ENCODE results near the gene GATAD1. TPM values are rescaled to one million over a fixed set of nuclear protein-coding genes. Genes with fewer than 3 reads are reported as not detected.

Gene GATAD1
- total and polyA plus RNA-seq, 10 of the 15 experiments (the other 5 are each of a cell fraction or from before 2014, with no cell fraction given): 5.5 to 45.2 (median 14.2) TPM

GRCh38 chr7:92415225-92415624 lies 32.1 kb upstream of the GATAD1 start:
- ChIA-PET SMC1A (ENCODE audit: uncharacterized antibody, unreplicated experiment) (interaction anchor here (1.1 kb wide), 1 partner anchor 9 kb away, joined by 4 read pairs; no protein-coding TSS in a partner anchor), RAD21 (ENCODE audit: unreplicated experiment) (no interaction called here), POLR2A (no interaction called here), CTCF (interaction anchor here (0.9 to 5.6 kb wide), 4 partner anchors 9 to 585 kb away, joined by 4 to 35 read pairs (median 4); partner anchors contain the start of gene GATAD1)
- no peak overlapping the region for H3K4me2 ChIP-seq (ENCODE audit: control insufficient read depth, insufficient read depth)
- DNase-seq (ENCODE audit: low read depth, low spot score) (no peak), ATAC-seq (no peak), FAIRE-seq (no peak)
- no peaks in the 10 kb centered on the region for H4K20me1 ChIP-seq (ENCODE audit: control insufficient read depth, insufficient read depth)
- H3K9ac ChIP-seq (ENCODE audit: control insufficient read depth, insufficient read depth, low read length): no peak overlapping the region
- H3K36me3 ChIP-seq (ENCODE audit: control insufficient read depth in 2 of 2, insufficient read depth in 2 of 2, low read length in 1 of 2): no peaks in the 10 kb centered on the region
- no peak overlapping the region for H2AFZ ChIP-seq (ENCODE audit: control insufficient read depth, low read depth, low read length)
- intact Hi-C loops (cut with micrococcal nuclease; ENCODE audit: unreplicated experiment): no loop called here
- no peak overlapping the region for H3K27ac ChIP-seq (ENCODE audit: control insufficient read depth, insufficient read depth)
- H3K27me3 ChIP-seq (replicated peaks in 1 of 2; ENCODE audit: control insufficient read depth in 2 of 2, insufficient read depth in 2 of 2, low read length in 1 of 2): no peaks in the 10 kb centered on the region
- no peaks in the 10 kb centered on the region for H3K79me2 ChIP-seq (ENCODE audit: control insufficient read depth, insufficient read depth, low read length)
- WGBS (ENCODE audit: insufficient coverage, insufficient replicate concordance, low lambda C conversion rate, missing lambda C conversion rate): 82% methylated on average over 5 of the region's 5 CpGs
- no peak overlapping the region for H3K4me3 ChIP-seq
- TF ChIP-seq GATAD2B (conservative IDR thresholded peaks at IDR 0.05; ENCODE audit: low read depth) (no peak), TCF12 (IDR thresholded peaks at IDR 0.05; ENCODE audit: low read depth, low read length) (no peak), PRDM15 (CRISPR knock-in tag; IDR thresholded peaks at IDR 0.05) (no peak), RAD21 (IDR thresholded peaks at IDR 0.05; ENCODE audit: insufficient read depth, low read depth, low read length) (no peak)
- H3K9me3 ChIP-seq (replicated peaks; ENCODE audit: control insufficient read depth, insufficient read depth, low read length): no peaks in the 10 kb centered on the region
- in situ Hi-C loops (cut with MboI): no loop called here
- no TSS peak for BruUV-seq (replicated peaks)
- H3K4me1 ChIP-seq (ENCODE audit: control insufficient read depth, insufficient read depth, low read length): no peaks in the 10 kb centered on the region

Data from GM12878 (cell line).